OCI-LY1 (cell line): ENCODE results near the gene PTPRN2.

Source experiments
- CTCF ChIP-seq: fragments of 200-600 bp; sonication (generic), shearing (Covaris generic); IDR thresholded peaks from 2 replicates; pipeline ENCODE4 v1.5.1; 2017; ENCODE audit warnings: mild to moderate bottlenecking, antibody characterized with exemption, low read length, moderate library complexity, mixed read lengths
- EZH2 ChIP-seq: fragments of 200-600 bp; sonication (generic), shearing (Covaris generic); IDR thresholded peaks from 2 replicates; pipeline ENCODE4 v1.8.0; 2017; ENCODE audit warnings: borderline replicate concordance, mixed run types, mild to moderate bottlenecking, antibody characterized with exemption, low read length, moderate library complexity, mixed read lengths

GRCh38 chr7:158486919-158487318, 100.7 kb downstream of the PTPRN2 start:
- TF ChIP-seq CTCF (no peak), EZH2 (no peak)
